Hematopoietic multipotent progenitor cell treated with erythropoietin and hydrocortisone succinate and interleukin-3 and kit ligand, for 15 days (in vitro differentiated cells): ENCODE data around the gene TRAPPC3L.

Experiments
- DNase-seq: peaks from one replicate; pipeline ENCODE4 v3.0.0-alpha.2; 2015; ENCODE audit warnings: low spot score

TRAPPC3L gene

GRCh38 chr6:116545651-116546050 lies at the start of gene TRAPPC3L:
Gene TRAPPC3L (minus strand): TSS chr6:116545684. CDS start chr6:116545514, 170 bp downstream.
- DNase-seq: no peak

DNA sequence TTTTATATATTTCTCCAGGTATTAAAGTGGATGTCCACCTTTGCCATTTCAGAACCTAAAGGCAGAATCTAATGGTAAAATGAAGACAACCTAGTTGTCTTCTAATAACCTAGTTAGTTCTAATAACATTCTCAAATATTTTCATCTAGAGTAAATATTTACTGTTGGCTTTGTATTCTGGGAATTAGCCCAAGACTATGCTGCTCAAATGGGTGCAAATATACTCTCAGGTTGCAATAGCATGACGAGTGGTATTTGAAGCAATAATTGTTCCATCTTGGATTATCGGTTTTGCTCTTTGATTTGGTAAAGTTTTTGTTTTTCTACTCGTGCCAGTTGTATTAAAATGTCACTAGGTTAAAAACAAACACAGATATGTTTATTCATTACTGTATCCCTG lies 49.8 kb upstream of the TRAPPC3L start:
- no peak for DNase-seq

DNA sequence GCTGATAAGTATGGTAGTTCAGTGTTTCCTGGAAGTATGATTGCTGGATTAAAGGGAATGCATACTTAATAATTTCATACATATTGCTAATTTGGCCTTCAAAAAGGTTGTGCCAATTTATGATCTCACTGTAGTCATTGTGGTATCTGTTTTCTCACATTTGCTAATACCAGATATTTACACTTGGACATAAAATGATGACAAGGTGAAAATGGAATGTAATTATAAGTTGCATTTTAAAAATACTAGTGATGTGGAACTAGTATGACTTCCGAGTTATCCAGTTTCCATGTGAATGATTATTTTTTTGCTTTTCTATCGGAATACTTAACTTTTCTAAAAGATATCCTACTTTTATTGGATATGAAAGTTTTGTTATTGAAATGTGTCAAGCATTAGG lies 41.3 kb upstream of the TRAPPC3L start:
- DNase-seq: no peak

- DNase-seq: no peak
Observed at GRCh38 chr6:116586276-116586675, 40.8 kb upstream of the TRAPPC3L start.

DNA sequence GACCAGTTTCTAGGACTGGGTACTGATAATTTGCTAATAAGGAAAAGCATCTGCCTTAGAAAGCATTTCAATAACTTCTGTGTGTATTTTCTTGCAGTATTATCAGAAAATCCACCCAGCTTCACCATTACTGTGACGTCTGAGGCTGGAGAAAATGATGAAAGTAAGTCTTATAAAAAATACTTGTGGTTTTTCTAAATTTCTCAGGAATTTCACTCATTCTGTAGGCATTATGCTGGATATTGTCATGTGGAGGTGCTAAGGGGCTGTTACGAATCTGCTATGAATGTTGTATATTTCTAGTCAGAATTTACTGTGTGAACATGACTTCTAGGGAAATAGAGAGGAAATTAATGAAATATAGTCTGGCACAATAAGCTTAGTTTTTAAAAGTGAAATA lies 34.7 kb upstream of the TRAPPC3L start:
- no peak for DNase-seq

DNA sequence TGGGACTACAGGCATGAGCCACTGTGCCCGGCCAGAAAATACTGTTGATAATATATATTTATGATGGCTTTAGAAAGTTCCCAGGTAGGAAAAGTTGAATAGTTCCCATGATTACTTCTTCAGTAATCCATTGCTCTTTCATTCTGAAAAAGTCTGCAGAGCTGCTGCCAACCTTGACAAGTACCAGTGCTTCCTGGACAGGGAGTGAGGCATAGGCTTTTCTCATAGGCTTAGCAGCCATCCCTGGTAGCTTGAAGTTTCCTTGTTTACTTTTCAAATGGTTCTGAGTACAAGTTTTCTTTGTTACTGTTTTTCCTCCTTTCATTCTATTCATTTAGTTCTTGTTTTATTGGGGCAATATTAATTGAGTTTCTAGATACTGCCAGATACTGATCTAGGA lies 33.7 kb upstream of the TRAPPC3L start:
- no peak for DNase-seq

GRCh38 chr6:116578335-116578734 lies 32.9 kb upstream of the TRAPPC3L start:
- DNase-seq: no peak

GRCh38 chr6:116577486-116577885 lies 32.0 kb upstream of the TRAPPC3L start:
- no peak for DNase-seq

DNA sequence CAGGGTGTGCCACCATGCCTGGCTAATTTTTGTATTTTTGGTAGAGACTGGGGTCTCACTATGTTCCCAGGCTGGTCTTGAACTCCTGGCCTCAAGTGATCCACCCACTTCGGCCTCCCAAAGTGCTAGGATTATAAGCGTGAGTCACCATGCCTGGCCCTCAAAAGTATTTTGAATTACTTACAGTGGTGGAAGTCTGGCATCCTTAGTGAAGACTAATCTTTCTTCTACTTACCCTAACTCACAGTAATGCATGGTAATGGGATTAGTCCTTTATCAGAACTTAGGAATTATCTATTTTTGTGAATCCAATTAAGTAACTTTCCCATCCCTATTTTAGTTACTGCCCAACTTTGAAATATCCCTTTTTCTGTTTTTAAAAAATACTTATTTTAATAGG lies 29.7 kb upstream of the TRAPPC3L start:
- no peak for DNase-seq

DNA sequence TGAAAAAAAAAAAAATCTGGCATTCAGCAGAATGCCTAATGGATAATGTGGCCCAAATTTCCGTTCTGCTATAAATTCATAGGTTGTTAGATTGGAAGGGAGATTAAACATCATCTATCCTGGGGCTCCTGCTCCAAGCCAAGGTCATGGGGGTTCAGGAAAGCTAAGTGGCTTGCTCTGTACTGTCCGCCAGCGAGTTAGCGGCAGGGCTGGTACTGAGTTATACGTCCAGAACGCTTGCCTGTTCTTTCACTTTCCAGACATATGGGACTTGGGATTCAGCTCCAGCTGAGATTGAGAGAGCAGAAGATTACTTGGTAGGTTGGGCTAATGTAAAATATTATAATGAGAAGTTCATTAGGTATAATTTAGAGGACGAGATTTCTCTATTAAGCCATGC lies 26.7 kb upstream of the TRAPPC3L start:
- peak; percentile 13 for DNase-seq

DNA sequence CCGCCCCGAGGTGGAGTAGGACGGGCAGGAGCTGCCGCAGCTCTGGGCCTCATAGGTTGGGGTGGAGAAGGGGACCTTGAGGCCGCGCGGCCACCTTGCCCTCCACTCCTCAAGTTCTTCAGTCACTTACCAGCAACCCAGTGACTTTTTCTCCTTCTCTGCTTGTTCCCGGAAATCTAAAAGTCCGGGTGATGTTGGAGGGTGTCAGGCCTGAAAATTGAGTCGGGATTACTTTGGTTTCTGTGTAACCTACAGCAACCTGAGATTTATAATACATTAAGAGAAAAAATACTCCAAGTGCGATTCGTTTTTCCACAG lies 26.2 kb upstream of the TRAPPC3L start:
- DNase-seq: no peak

GRCh38 chr6:116570856-116571682 lies 25.6 kb upstream of the TRAPPC3L start, which contains the start of gene RWDD1:
Gene RWDD1 (plus strand): TSS chr6:116571504. CDS start chr6:116571583, 79 bp downstream.
- DNase-seq: peak; percentile 95

GRCh38 chr6:116568821-116569755 lies 23.6 kb upstream of the TRAPPC3L start:
- DNase-seq: no peak

- DNase-seq: no peak
Observed at GRCh38 chr6:116568111-116568510, 22.6 kb upstream of the TRAPPC3L start.

DNA sequence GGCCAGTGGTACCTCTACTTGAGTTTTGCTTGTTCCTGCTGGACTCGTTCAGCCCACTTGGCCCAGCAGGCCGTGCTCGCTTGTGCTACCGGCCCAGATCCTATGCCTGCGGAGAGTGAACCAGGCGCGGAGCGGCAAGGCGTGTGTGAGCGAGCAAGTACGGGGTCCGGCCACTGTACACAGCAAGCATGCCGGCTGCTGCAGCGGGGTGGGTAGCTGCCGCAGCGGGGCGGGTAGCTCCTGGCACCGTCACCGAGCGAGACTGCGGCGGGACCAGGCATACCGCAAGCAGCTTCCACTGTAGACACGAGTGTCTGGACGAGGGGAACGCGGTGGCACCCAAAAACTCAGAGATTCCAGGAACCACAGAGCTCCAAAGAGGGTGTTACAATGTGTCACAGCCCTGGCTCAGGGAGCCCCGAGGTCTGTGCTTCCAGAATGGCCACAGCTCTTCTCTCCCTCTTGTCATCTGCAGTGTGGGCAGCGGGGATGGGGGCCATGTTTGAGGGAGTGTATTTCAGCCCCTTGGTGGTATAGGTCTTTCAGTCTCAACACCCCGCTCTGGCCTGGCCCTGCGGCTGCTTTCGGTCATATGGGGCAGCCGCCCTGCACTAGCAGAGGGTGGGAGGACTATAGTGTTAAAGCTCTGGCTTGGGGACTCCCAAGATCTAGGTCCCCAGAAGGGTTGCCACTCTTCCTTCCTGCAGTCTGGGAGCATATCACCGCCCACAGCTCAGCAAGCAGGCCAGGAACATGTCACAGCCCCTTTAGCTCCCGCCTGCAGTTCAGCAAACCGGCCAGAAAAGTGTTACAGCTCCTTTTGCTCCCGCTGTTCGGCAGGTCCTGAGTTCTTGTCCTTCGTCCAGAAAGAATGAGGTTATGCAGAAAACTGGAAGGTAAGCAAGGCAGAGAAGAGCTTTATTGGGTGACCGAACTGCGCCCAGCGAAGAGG lies 19.7 kb upstream of the TRAPPC3L start:
- DNase-seq: no peak

DNA sequence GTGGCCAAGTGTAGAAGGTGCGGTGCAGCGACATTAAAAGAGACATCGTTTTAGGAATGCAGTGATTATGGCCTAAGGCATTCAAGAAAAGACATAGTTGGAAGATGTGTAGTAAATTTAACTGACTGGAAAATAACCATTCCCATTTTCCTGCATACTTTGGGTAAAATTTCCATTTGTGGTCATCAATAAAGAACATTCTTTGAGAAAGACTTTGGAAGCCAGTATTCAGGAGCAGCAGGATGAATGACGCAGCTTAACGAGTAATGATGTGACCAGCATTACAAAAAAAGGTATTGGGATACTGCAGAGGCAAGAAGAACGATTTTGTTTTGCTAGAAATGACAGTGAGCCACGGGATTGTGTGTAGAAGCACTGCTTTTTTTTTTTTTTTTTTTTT lies 18.8 kb upstream of the TRAPPC3L start:
- DNase-seq: no peak

DNA sequence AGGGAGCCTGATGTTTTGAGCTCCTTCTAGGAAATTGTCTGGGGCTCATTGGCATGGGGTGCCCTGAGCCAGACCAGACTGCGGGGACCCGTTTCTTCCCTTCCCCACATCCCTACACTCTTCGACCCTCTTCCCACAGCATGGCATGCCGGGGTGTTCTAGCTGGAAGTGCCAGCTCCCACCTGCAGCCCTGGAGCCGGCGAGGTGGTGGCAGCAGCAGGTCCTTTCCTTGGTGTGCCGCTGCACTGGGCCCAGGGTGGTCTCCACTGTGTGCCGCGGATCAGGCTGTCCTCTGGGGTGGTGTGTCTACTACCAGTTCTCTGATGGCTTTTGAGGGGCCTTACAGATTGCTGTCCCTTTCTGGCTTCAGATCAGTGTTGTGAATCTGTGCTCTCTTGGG lies 18.3 kb upstream of the TRAPPC3L start:
- no peak for DNase-seq

DNA sequence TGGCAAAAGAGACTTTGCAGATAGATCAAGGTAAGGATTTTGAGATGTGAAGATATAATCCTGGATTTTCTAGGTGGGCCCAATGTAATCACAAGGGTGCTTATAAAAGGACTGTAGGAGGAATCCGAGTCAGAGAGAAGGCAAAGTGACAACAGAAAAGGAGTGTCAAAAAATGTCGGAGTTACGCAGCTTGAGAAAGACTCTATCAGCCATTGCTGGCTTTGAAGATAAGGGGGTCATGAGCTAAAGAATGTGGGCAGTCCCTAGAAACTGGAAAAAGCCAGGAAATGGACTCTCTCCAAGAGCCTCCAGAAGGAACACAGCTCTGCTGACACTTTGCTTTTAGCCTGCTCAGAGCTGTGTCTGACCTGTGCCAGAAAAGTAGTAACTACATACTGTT lies 17.1 kb upstream of the TRAPPC3L start:
- peak; percentile 12 for DNase-seq

GRCh38 chr6:116562019-116562403 lies 16.5 kb upstream of the TRAPPC3L start:
- no peak for DNase-seq

DNA sequence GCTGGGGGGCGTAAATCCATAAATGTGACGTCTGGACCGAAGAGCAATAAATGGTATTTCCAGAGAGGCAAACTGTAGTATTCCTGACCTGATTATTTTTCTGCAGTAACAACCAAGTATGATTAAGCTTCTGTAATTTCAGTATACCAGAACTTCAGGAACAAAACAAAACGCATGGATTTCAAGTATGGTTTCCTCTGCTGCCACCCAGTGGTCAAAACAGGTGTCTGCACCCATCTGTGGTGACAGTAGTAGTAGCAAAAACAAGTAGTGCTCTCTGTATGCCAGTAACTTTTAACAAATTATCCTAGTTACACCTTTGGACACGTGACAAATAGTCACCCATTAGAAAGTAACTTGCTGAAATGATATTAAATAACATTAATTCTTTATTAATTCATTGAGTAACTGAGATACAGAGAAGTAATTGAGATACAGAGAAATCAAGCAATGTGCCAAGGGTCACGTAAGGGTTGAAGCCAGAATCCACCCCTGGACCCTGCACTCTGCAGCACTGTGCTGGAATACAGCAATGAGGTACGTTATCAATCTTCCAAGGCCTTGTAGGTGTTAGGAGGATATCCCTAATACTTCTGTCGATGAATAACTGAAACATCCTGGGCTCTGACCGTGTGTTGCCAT lies 16.0 kb upstream of the TRAPPC3L start:
- DNase-seq: peak; percentile 78

DNA sequence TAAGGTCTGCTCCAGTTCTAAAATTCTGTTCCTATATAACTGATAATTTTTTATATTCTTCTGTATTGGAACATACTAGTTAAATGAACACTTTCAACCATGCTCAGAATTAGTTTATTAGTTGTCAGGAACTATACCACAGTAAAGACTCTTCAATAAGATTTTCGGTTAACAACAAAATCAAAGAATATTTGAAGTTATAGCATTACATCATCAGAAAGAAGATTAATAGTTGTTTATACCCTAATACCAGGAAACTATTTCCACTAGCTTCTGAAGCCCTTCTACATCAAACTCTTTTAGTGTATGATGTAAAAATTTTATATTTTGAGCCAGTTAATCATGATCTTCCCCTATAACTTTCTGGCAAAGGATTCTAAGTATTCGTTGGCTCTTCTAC lies 14.6 kb upstream of the TRAPPC3L start:
- DNase-seq: no peak
